OCI-LY7 (cell line): ENCODE data around the gene PPA1.

Experiments used
- CTCF ChIP-seq: fragments of 200-600 bp; sonication (generic); conservative IDR thresholded peaks from 2 replicates; pipeline ENCODE4 v1.5.1; 2014; ENCODE audit warnings: mild to moderate bottlenecking, antibody characterized with exemption, low read length, moderate library complexity, mixed read lengths
- EZH2phosphoT487 ChIP-seq: fragments of 200-600 bp; sonication (generic); IDR thresholded peaks from 2 replicates; pipeline ENCODE4 v1.6.1; 2018; ENCODE audit warnings: low read depth, borderline replicate concordance, mild to moderate bottlenecking, mixed run types, antibody characterized with exemption, low read length, moderate library complexity, mixed read lengths

- TF ChIP-seq CTCF (no peak), EZH2phosphoT487 (no peak)
Measured at GRCh38 chr10:70188768-70189167, 44.5 kb downstream of the PPA1 start.
